Measurements from ENCODE around the gene IQGAP2.
"Not testable (repeated sequence)": the region's sequence is repeated elsewhere in the genome, so short reads cannot be mapped to it uniquely, and the experiment has no call there.

Gene IQGAP2

GRCh38 chr5:76729373-76730290 is 326.5 kb downstream of the IQGAP2 start:
- no peak for DNase-seq

DNA sequence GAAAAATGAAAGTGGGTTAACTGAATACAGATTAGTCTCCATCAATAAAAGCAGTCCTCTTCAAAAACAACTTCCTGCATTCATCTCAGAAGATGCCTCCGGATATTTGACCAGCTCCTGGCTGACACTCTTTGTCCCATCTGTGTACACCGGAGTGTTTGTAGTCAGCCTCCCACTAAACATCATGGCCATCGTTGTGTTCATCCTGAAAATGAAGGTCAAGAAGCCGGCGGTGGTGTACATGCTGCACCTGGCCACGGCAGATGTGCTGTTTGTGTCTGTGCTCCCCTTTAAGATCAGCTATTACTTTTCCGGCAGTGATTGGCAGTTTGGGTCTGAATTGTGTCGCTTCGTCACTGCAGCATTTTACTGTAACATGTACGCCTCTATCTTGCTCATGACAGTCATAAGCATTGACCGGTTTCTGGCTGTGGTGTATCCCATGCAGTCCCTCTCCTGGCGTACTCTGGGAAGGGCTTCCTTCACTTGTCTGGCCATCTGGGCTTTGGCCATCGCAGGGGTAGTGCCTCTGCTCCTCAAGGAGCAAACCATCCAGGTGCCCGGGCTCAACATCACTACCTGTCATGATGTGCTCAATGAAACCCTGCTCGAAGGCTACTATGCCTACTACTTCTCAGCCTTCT is 329.4 kb downstream of the IQGAP2 start:
- no peak for DNase-seq

DNA sequence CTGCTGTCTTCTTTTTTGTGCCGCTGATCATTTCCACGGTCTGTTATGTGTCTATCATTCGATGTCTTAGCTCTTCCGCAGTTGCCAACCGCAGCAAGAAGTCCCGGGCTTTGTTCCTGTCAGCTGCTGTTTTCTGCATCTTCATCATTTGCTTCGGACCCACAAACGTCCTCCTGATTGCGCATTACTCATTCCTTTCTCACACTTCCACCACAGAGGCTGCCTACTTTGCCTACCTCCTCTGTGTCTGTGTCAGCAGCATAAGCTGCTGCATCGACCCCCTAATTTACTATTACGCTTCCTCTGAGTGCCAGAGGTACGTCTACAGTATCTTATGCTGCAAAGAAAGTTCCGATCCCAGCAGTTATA is 329.9 kb downstream of the IQGAP2 start:
- DNase-seq = no peak

DNA sequence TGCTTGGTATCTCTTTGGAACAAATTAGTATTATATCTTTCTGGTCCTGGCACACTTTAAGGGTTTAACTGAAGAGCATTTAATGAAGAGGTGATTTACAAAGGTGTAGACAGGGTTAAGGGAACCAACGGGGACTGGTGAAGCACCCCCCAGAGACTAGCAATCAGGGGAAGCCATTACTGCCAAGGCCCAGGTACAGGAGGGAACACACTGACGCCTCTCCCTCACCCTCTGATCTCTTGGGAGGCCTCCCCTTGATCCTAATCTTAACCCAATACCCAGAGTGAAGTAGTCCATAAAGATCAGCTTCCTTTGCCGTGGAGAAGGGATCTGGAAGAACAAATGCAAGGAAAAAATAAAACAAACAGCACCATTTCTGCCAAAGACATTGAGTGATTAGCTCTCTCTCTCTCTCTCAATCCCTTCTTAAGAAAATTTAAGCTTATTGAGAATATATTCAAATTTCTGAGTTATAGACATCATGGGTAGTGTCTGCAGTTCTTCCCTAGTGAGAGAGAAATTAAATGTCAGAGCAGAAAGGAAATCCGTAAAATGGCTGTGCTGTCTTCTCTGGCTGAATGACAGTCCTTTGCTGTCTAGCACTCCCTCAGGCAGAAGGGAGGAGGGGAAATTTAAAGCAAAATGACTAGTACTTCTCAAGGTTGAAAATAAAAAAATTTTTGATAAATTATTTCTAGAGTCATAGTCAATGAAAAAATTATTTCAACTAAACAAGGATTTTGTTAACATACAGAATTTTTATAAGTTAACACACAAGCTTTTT is 332.9 kb downstream of the IQGAP2 start:
- no peak for DNase-seq

GRCh38 chr5:76736679-76737556 is 333.8 kb downstream of the IQGAP2 start:
- DNase-seq = no peak

GRCh38 chr5:76737846-76738245 is 334.8 kb downstream of the IQGAP2 start:
- DNase-seq = no peak

DNA sequence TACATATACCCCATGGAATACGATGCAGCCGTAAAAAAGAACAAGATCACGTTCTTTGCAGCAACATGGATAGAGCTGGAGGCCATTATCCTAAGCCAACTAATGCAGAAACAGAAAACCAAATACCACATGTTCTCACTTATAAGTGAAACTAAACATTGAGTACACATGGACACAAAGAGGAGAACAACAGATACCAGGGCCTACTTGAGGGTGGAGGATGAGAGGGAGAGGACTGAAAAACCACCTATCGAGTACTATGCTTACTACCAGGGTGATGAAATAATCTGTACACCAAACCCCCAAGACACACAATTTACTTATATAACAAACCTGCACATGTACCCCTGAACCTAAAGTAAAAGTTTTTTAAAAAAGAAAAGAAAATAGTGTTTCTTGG is 338.4 kb downstream of the IQGAP2 start:
- not testable (repeated sequence) for DNase-seq

DNA sequence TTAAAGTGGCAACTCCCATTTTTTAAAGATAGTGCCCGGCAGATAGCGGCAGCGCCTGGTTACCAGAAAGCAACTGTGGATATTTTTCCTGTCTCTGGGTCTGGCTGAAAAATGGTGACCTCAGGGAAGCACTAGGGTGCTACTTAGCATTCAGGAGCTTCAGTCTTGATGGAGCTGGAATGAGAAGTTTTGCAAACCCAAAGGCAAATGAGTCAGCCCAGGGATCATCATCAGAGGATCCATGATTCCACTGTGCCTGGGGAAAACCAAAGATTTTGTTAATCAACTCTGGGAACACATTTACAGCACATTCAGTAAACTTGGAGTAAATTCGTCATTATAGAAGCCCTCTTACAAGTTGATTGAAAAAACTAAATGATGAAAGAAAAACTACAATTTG is 339.5 kb downstream of the IQGAP2 start:
- DNase-seq = no peak

DNA sequence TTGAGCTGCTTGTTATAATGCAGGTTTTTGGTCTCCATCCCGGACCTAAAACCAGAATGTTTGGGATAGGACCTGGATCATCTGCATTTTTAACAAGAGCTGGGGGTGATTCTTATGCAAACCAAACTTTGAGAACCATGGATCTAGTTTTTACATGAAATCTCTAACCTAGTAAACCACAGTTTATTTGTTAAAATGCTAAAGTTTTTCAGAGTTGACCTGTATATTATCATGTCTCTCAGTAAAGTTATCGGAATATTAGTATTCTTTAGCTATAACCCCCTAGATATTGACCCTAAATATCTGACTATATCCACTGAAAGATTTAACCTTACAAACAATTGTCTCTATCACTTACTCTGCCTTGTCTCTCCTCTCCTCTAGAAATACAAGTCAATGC is 341.5 kb downstream of the IQGAP2 start:
- no peak for DNase-seq

DNA sequence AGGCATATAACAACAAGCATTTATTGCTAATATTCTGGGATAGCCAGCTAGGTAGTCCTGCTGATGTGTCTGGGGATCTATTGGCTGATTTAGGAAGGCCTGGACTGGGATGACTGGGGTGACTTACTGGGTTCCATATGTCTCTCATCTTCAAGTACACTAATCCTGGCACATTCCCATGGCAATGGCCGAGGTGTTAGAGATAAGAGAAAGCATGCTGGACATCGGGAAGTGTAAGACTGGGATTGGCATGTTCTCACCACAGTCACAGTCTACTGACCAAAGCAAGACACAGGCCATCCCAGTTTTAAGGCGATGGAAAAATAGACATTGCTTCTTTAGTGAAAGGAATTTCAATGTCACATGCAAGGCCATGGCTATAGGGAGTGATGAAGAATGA is 342.6 kb downstream of the IQGAP2 start:
- DNase-seq = no peak

DNA sequence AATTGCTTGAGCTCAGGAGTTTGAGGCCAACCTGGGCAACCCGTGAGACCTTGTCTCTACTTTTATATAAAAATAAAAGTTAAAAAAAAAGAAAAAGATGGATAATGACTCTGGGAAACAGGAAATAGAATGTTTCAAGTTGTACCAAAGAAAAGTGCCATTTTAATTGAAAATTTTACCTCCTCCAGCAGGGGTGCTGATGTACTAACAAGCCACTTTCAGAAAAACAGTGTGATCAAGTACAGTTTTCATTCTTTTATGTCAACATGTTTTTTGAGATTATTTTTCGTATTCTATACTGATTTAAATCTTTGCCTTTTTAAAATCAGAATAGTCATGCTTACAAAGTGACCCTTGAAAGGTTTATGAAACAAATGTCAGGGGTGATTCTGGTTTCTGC is 343.6 kb downstream of the IQGAP2 start:
- no peak for DNase-seq

GRCh38 chr5:76747706-76748105 is 344.6 kb downstream of the IQGAP2 start:
- DNase-seq = no peak

- DNase-seq = no peak
These were observed 348.2 kb downstream of the IQGAP2 start for GRCh38 chr5:76751291-76751690.

DNA sequence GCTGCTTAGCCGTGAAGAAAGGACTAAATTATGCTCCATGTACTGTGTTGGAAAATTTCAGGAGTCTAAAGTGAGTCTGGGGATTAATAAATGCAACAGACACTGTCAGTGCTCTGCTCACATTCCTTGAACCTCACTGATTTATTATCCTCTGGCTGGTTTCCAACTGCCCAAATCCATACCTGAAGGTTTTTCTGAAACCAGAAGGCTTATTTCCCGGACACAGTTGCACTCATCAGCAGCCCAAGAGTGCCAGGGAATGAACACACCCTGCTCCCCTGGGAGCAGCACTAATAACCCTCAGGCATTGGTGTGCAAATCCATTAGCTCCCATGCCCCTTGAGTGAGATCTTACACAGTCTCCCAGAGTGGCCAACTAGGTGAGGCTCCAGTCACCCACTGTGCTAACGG is 351.6 kb downstream of the IQGAP2 start:
- peak in 1 of 2 experiments; percentile 5 for DNase-seq

DNA sequence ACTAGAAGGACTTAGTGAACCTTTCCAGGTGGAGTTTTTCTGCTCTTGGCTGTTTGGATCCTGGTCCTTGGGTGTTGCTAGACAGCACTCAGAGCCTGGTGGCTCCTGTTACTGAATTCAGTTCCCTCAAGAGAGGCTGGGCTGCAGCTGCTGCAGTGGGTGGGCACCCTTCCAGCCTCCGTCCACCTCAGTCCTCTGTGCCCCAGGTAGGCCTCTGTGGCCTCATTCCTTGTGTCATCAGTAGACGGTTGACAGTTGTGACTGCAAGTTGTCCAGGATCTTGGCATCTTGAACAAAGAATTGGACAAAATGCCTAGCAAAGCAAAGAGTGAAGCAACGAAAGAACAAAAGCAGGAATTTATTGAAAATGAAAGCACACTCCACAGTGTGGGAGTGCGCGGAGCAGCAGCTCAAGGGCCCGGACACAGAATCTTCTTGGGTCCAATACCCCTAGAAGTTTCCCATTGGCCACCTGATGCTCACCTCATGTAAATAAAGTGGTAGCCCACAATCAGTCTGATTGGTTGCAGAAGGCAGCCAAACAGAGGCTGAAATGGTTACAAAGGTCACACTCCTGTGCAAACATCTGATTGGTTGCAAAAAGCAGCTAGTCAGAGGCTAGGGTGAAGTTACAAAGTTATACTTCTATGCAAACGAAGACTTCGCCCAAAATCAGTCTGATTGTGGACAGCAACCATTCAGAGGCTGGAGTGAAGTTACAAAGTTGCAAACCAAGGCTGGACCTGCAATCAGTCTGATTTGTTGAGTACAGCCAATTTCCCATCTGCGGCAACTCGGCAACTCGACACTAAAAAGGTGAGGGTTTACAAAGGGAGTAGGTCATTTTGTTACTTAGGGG is 352.9 kb downstream of the IQGAP2 start:
- DNase-seq = no peak

GRCh38 chr5:76757049-76757448 is 354.0 kb downstream of the IQGAP2 start:
- DNase-seq = no peak

Measured in NCI-H526 (cell line).